ENCODE data around the gene ARHGEF33. TPM values are rescaled to one million over a fixed set of nuclear protein-coding genes. Genes with fewer than 3 reads are reported as not detected.

Gene ARHGEF33
- total RNA-seq, 1 donor from 2014 or later, result 0.30 TPM

- H3K27me3 ChIP-seq (ENCODE audit: insufficient read depth, low read length), result peaks cover 2% of the 10 kb centered on the region
- H3K36me3 Mint-ChIP-seq (ENCODE audit: low read depth, unreplicated experiment), result no peaks in the 10 kb centered on the region
- no peaks in the 10 kb centered on the region for H3K9me3 ChIP-seq (ENCODE audit: insufficient read depth, low read depth, low read length)
- no peaks in the 10 kb centered on the region for H3K4me1 ChIP-seq (ENCODE audit: insufficient read depth, low read length)
- no peak overlapping the region for H2AFZ ChIP-seq (ENCODE audit: low read depth, low read length)
- no peaks in the 10 kb centered on the region for H3K9me3 Mint-ChIP-seq (ENCODE audit: unreplicated experiment)
- H3K4me3 Mint-ChIP-seq (ENCODE audit: unreplicated experiment), result no peak overlapping the region
- H3K4me1 Mint-ChIP-seq (ENCODE audit: low read depth, unreplicated experiment), result no peaks in the 10 kb centered on the region
- DNase-seq (ENCODE audit: low read depth) (no peak), FAIRE-seq (no peak)
- H3K4me3 ChIP-seq (ENCODE audit: insufficient read depth, low read depth, low read length), result no peak overlapping the region
- TF ChIP-seq CTCF (IDR thresholded peaks at IDR 0.05; ENCODE audit: insufficient read depth, low read depth, low read length) (no peak), EZH2 (IDR thresholded peaks at IDR 0.05; ENCODE audit: insufficient read depth, low read length) (no peak)
- no peak overlapping the region for H3K9ac ChIP-seq (ENCODE audit: low read length)
- no peaks in the 10 kb centered on the region for H4K20me1 ChIP-seq (ENCODE audit: insufficient read depth, low read length)
- H3K27ac Mint-ChIP-seq (ENCODE audit: unreplicated experiment), result no peak overlapping the region
- H3K36me3 ChIP-seq (ENCODE audit: insufficient read depth, low read length), result no peaks in the 10 kb centered on the region
- no peaks in the 10 kb centered on the region for H3K79me2 ChIP-seq (ENCODE audit: insufficient read depth, low read length)
- H3K4me2 ChIP-seq (ENCODE audit: low read length), result no peak overlapping the region
- H3K27me3 Mint-ChIP-seq (ENCODE audit: low read depth, unreplicated experiment), result peaks cover 5% of the 10 kb centered on the region
- no peak overlapping the region for H3K27ac ChIP-seq (ENCODE audit: low read depth, low read length)
Observed at GRCh38 chr2:38900726-38901125, 11.1 kb downstream of the ARHGEF33 start.

GRCh38 chr2:38905251-38905650, 15.6 kb downstream of the ARHGEF33 start:
- Histone ChIP-seq H3K36me3 (ENCODE audit: insufficient read depth, low read length) (no peaks in the 10 kb centered on the region), H3K4me1 (ENCODE audit: insufficient read depth, low read length) (no peaks in the 10 kb centered on the region), H3K27ac (ENCODE audit: low read depth, low read length) (no peak overlapping the region), H2AFZ (ENCODE audit: low read depth, low read length) (no peak overlapping the region), H3K4me3 (ENCODE audit: insufficient read depth, low read depth, low read length) (no peak overlapping the region), H3K4me2 (ENCODE audit: low read length) (no peak overlapping the region), H3K9ac (ENCODE audit: low read length) (no peak overlapping the region), H3K79me2 (ENCODE audit: insufficient read depth, low read length) (no peaks in the 10 kb centered on the region), H3K27me3 (ENCODE audit: insufficient read depth, low read length) (peaks cover 2% of the 10 kb centered on the region), H3K9me3 (ENCODE audit: insufficient read depth, low read depth, low read length) (no peaks in the 10 kb centered on the region), H4K20me1 (ENCODE audit: insufficient read depth, low read length) (no peaks in the 10 kb centered on the region)
- no peak overlapping the region for H3K27ac Mint-ChIP-seq (ENCODE audit: unreplicated experiment)
- H3K4me1 Mint-ChIP-seq (ENCODE audit: low read depth, unreplicated experiment), result no peaks in the 10 kb centered on the region
- DNase-seq (ENCODE audit: low read depth), result no peak
- no peaks in the 10 kb centered on the region for H3K9me3 Mint-ChIP-seq (ENCODE audit: unreplicated experiment)
- no peak for FAIRE-seq
- H3K27me3 Mint-ChIP-seq (ENCODE audit: low read depth, unreplicated experiment), result peaks cover 12% of the 10 kb centered on the region
- H3K36me3 Mint-ChIP-seq (ENCODE audit: low read depth, unreplicated experiment), result no peaks in the 10 kb centered on the region
- no peak overlapping the region for H3K4me3 Mint-ChIP-seq (ENCODE audit: unreplicated experiment)
- no peak for TF ChIP-seq CTCF (IDR thresholded peaks at IDR 0.05; ENCODE audit: insufficient read depth, low read depth, low read length)
- no peak for TF ChIP-seq EZH2 (IDR thresholded peaks at IDR 0.05; ENCODE audit: insufficient read depth, low read length)

- H3K27ac Mint-ChIP-seq (ENCODE audit: unreplicated experiment), result no peak overlapping the region
Observed at GRCh38 chr2:38907242-38907641, 17.6 kb downstream of the ARHGEF33 start.

More at GRCh38 chr2:38907242-38907641, 17.6 kb downstream of the ARHGEF33 start:
- no peak overlapping the region for H3K9ac ChIP-seq (ENCODE audit: low read length)
- no peaks in the 10 kb centered on the region for H3K4me1 ChIP-seq (ENCODE audit: insufficient read depth, low read length)
- H3K27ac ChIP-seq (ENCODE audit: low read depth, low read length), result no peak overlapping the region
- FAIRE-seq (no peak), DNase-seq (ENCODE audit: low read depth) (no peak)
- peaks cover 12% of the 10 kb centered on the region for H3K27me3 Mint-ChIP-seq (ENCODE audit: low read depth, unreplicated experiment)
- H3K27me3 ChIP-seq (ENCODE audit: insufficient read depth, low read length), result no peaks in the 10 kb centered on the region
- no peak overlapping the region for H3K4me2 ChIP-seq (ENCODE audit: low read length)
- no peak overlapping the region for H3K4me3 ChIP-seq (ENCODE audit: insufficient read depth, low read depth, low read length)
- no peaks in the 10 kb centered on the region for H3K4me1 Mint-ChIP-seq (ENCODE audit: low read depth, unreplicated experiment)
- H3K36me3 ChIP-seq (ENCODE audit: insufficient read depth, low read length), result no peaks in the 10 kb centered on the region
- H4K20me1 ChIP-seq (ENCODE audit: insufficient read depth, low read length), result no peaks in the 10 kb centered on the region
- no peaks in the 10 kb centered on the region for H3K79me2 ChIP-seq (ENCODE audit: insufficient read depth, low read length)
- no peaks in the 10 kb centered on the region for H3K9me3 Mint-ChIP-seq (ENCODE audit: unreplicated experiment)
- no peaks in the 10 kb centered on the region for H3K36me3 Mint-ChIP-seq (ENCODE audit: low read depth, unreplicated experiment)
- no peak for TF ChIP-seq EZH2 (IDR thresholded peaks at IDR 0.05; ENCODE audit: insufficient read depth, low read length)
- TF ChIP-seq CTCF (IDR thresholded peaks at IDR 0.05; ENCODE audit: insufficient read depth, low read depth, low read length), result no peak
- H3K9me3 ChIP-seq (ENCODE audit: insufficient read depth, low read depth, low read length), result no peaks in the 10 kb centered on the region
- H3K4me3 Mint-ChIP-seq (ENCODE audit: unreplicated experiment), result no peak overlapping the region
- no peak overlapping the region for H2AFZ ChIP-seq (ENCODE audit: low read depth, low read length)

Measured in astrocyte (in vitro differentiated cells and primary cell).